ENCODE results near the gene PLCB2.

The PLCB2 gene

GRCh38 chr15:40301467-40302179, 6.1 kb downstream of the PLCB2 start:
- no peak for FAIRE-seq

- FAIRE-seq: no peak
Observed at GRCh38 chr15:40300771-40301170, 7.0 kb downstream of the PLCB2 start.

- no peak for FAIRE-seq
Observed at GRCh38 chr15:40300367-40300766, 7.4 kb downstream of the PLCB2 start.

- no peak for FAIRE-seq
Observed at GRCh38 chr15:40298216-40298935, 9.4 kb downstream of the PLCB2 start.

- no peak for FAIRE-seq
Observed at GRCh38 chr15:40297356-40297755, 10.4 kb downstream of the PLCB2 start.

GRCh38 chr15:40296561-40297230, 11.0 kb downstream of the PLCB2 start:
- FAIRE-seq: no peak

- no peak for FAIRE-seq
Observed at GRCh38 chr15:40295877-40296560, 11.7 kb downstream of the PLCB2 start.

GRCh38 chr15:40295297-40295696, 12.4 kb downstream of the PLCB2 start:
- no peak for FAIRE-seq

- FAIRE-seq: no peak
Observed at GRCh38 chr15:40293905-40294895, 13.5 kb downstream of the PLCB2 start.

- FAIRE-seq: no peak
Observed at GRCh38 chr15:40293006-40293405, 14.7 kb downstream of the PLCB2 start.

- FAIRE-seq: no peak
Observed at GRCh38 chr15:40292246-40292645, 15.5 kb downstream of the PLCB2 start.

GRCh38 chr15:40290918-40291574, 16.7 kb downstream of the PLCB2 start:
- FAIRE-seq: no peak

GRCh38 chr15:40290545-40290917, 17.2 kb downstream of the PLCB2 start:
- FAIRE-seq: no peak

GRCh38 chr15:40289140-40289775, 18.5 kb downstream of the PLCB2 start:
- FAIRE-seq: no peak

GRCh38 chr15:40287968-40288367, 19.8 kb downstream of the PLCB2 start:
- no peak for FAIRE-seq

GRCh38 chr15:40287505-40287904, 20.2 kb downstream of the PLCB2 start:
- FAIRE-seq: no peak

GRCh38 chr15:40286794-40287193, 20.9 kb downstream of the PLCB2 start:
- FAIRE-seq: no peak

- FAIRE-seq: no peak
Observed at GRCh38 chr15:40286061-40286532, 21.6 kb downstream of the PLCB2 start.

- no peak for FAIRE-seq
Observed at GRCh38 chr15:40285554-40286011, 22.2 kb downstream of the PLCB2 start.

- FAIRE-seq: no peak
Observed at GRCh38 chr15:40285151-40285550, 22.6 kb downstream of the PLCB2 start.

All from TTC549 (cell line).